Mesenchymal stem cell (in vitro differentiated cells and primary cell): ENCODE measurements around the gene KRT35.

Source experiments
- DNase-seq: peaks from one replicate; pipeline ENCODE4 v3.0.0-alpha.2; 2013
- H2AFZ ChIP-seq: one replicate; pipeline ENCODE4 v1.6.1; 2013; ENCODE audit warnings: low read depth, mild to moderate bottlenecking, control low read depth, inconsistent platforms, low read length, moderate library complexity
- H2AK5ac ChIP-seq: 2 replicates; pipeline ENCODE4 v1.6.1; 2013; ENCODE audit warnings: low read length, moderate library complexity, mild to moderate bottlenecking, inconsistent platforms; ENCODE audit not compliant: severe bottlenecking
- H2BK120ac ChIP-seq: one replicate; pipeline ENCODE4 v1.6.1; 2013; ENCODE audit warnings: low read depth, mild to moderate bottlenecking, inconsistent platforms, low read length, moderate library complexity
- H2BK12ac ChIP-seq, 2 experiments: one replicate each; pipeline ENCODE4 v1.6.1; 2013; ENCODE audit warnings: inconsistent platforms in 2 of 2, low read length in 2 of 2, mild to moderate bottlenecking in 2 of 2, moderate library complexity in 2 of 2, control low read depth in 1 of 2
- H2BK15ac ChIP-seq: one replicate; pipeline ENCODE4 v1.6.1; 2013; ENCODE audit warnings: mild to moderate bottlenecking, low read depth, inconsistent platforms; ENCODE audit not compliant: poor library complexity, severe bottlenecking
- H2BK5ac ChIP-seq: 2 replicates; pipeline ENCODE4 v1.6.1; 2013; ENCODE audit warnings: low read depth, mild to moderate bottlenecking, low read length, control low read depth, inconsistent platforms; ENCODE audit not compliant: poor library complexity, severe bottlenecking
- H3K14ac ChIP-seq, 2 experiments: one replicate each; pipeline ENCODE4 v1.6.1; 2013; ENCODE audit warnings: inconsistent platforms in 2 of 2, low read length in 2 of 2, control low read depth in 1 of 2, mild to moderate bottlenecking in 1 of 2, moderate library complexity in 1 of 2
- H3K18ac ChIP-seq, 2 experiments: one replicate each; pipeline ENCODE4 v1.6.1; 2013; ENCODE audit warnings: inconsistent platforms in 2 of 2, low read length in 2 of 2, control low read depth in 1 of 2, low read depth in 1 of 2, mild to moderate bottlenecking in 1 of 2
- H3K23ac ChIP-seq, 2 experiments: one replicate each; pipeline ENCODE4 v1.6.1; 2013; ENCODE audit warnings: inconsistent platforms in 2 of 2, low read length in 2 of 2, mild to moderate bottlenecking in 2 of 2, moderate library complexity in 2 of 2, control low read depth in 1 of 2
- H3K27ac ChIP-seq: 2 replicates; pipeline ENCODE4 v1.5.1; 2013; ENCODE audit warnings: mild to moderate bottlenecking, moderate library complexity, low read length, control low read depth, inconsistent platforms; ENCODE audit not compliant: poor library complexity, severe bottlenecking
- H3K27me3 ChIP-seq, 2 experiments: 2 replicates each; pipeline versions ENCODE4 v1.6.1 to v1.7.0; 2013; ENCODE audit warnings: low read length in 2 of 2, mild to moderate bottlenecking in 2 of 2, moderate library complexity in 2 of 2, control low read depth in 1 of 2, inconsistent platforms in 1 of 2; ENCODE audit not compliant: control insufficient read depth in 1 of 2, insufficient read depth in 1 of 2
- H3K36me3 ChIP-seq, 2 experiments: 2 replicates each; pipeline versions ENCODE4 v1.6.1 to v1.7.0; 2013; ENCODE audit warnings: low read length in 2 of 2, control low read depth in 1 of 2, inconsistent platforms in 1 of 2, low read depth in 1 of 2, mild to moderate bottlenecking in 1 of 2; ENCODE audit not compliant: insufficient read depth in 2 of 2, control insufficient read depth in 1 of 2
- H3K4ac ChIP-seq, 2 experiments: one replicate each; pipeline ENCODE4 v1.6.1; 2013; ENCODE audit warnings: inconsistent platforms in 2 of 2, low read length in 2 of 2, mild to moderate bottlenecking in 2 of 2, moderate library complexity in 2 of 2, control low read depth in 1 of 2, low read depth in 1 of 2
- H3K4me1 ChIP-seq: 2 replicates; pipeline ENCODE4 v1.6.1; 2013; ENCODE audit warnings: low read depth, low read length, control low read depth; ENCODE audit not compliant: control insufficient read depth, insufficient read depth
- H3K4me2 ChIP-seq: 2 replicates; pipeline ENCODE4 v1.6.1; 2013; ENCODE audit warnings: low read length, mild to moderate bottlenecking, inconsistent platforms; ENCODE audit not compliant: poor library complexity, severe bottlenecking
- H3K4me3 ChIP-seq, 2 experiments: 2 replicates each; pipeline versions ENCODE4 v1.5.1 to v1.7.0; 2013; ENCODE audit warnings: low read length in 2 of 2, mild to moderate bottlenecking in 2 of 2, control low read depth in 1 of 2, low read depth in 1 of 2; ENCODE audit not compliant: insufficient read depth in 1 of 2
- H3K79me1 ChIP-seq: replicated peaks from 2 replicates; pipeline ENCODE4 v1.6.1; 2013; ENCODE audit warnings: mild to moderate bottlenecking, control low read depth, low read length, inconsistent platforms; ENCODE audit not compliant: poor library complexity, severe bottlenecking
- H3K9ac ChIP-seq: 2 replicates; pipeline ENCODE4 v1.7.0; 2013; ENCODE audit warnings: mild to moderate bottlenecking, low read length, moderate library complexity
- H3K9me3 ChIP-seq: 2 replicates; pipeline ENCODE4 v1.7.0; 2013; ENCODE audit warnings: mild to moderate bottlenecking, low read length; ENCODE audit not compliant: control insufficient read depth
- H4K8ac ChIP-seq: one replicate; pipeline ENCODE4 v1.6.1; 2013; ENCODE audit warnings: inconsistent platforms, mild to moderate bottlenecking, low read length, moderate library complexity
- H4K91ac ChIP-seq: one replicate; pipeline ENCODE4 v1.6.1; 2013; ENCODE audit warnings: mild to moderate bottlenecking, low read length, inconsistent platforms
- WGBS: methylation state at CpG from one replicate; pipeline ENCODE4 v1.1.7; 2013; ENCODE audit warnings: mixed read lengths; 5-methylcytosine and 5-hydroxymethylcytosine counted together

KRT35 gene

GRCh38 chr17:41464682-41465081 lies 16.3 kb downstream of the KRT35 start:
- no peak overlapping the region for H3K27ac ChIP-seq
- no peak overlapping the region for H2AK5ac ChIP-seq
- H2AFZ ChIP-seq = no peak overlapping the region
- H3K4ac ChIP-seq = no peak overlapping the region
- H2BK5ac ChIP-seq = no peak overlapping the region
- no peak overlapping the region for H2BK120ac ChIP-seq
- H3K4me3 ChIP-seq = no peak overlapping the region
- H3K4me1 ChIP-seq = peaks cover 2% of the 10 kb centered on the region
- DNase-seq = peak; percentile 43
- WGBS = 38% methylated on average over 5 of the region's 6 CpGs
- H3K4me2 ChIP-seq = no peak overlapping the region
- no peak overlapping the region for H3K18ac ChIP-seq
- no peak overlapping the region for H3K14ac ChIP-seq
- no peaks in the 10 kb centered on the region for H3K36me3 ChIP-seq
- peaks cover 0 to 70% of the 10 kb centered on the region in 2 experiments for H3K27me3 ChIP-seq
- H3K9ac ChIP-seq = no peak overlapping the region
- no peak overlapping the region for H4K8ac ChIP-seq
- peaks cover 10% of the 10 kb centered on the region for H3K9me3 ChIP-seq
- H3K23ac ChIP-seq = no peak overlapping the region
- no peaks in the 10 kb centered on the region for H3K79me1 ChIP-seq
- H2BK12ac ChIP-seq = no peak overlapping the region
- no peak overlapping the region for H2BK15ac ChIP-seq
- no peak overlapping the region for H4K91ac ChIP-seq

GRCh38 chr17:41464173-41464572 lies 16.8 kb downstream of the KRT35 start:
- Histone ChIP-seq H3K9me3 (peaks cover 10% of the 10 kb centered on the region), H3K18ac (no peak overlapping the region), H2BK12ac (no peak overlapping the region), H3K4me1 (peaks cover 2% of the 10 kb centered on the region), H2BK120ac (no peak overlapping the region), H4K8ac (no peak overlapping the region), H2BK15ac (no peak overlapping the region), H3K36me3 (no peaks in the 10 kb centered on the region), H3K27me3 (peaks cover 0 to 75% of the 10 kb centered on the region in 2 experiments), H2AFZ (no peak overlapping the region), H3K4me2 (no peak overlapping the region), H3K79me1 (no peaks in the 10 kb centered on the region), H2BK5ac (no peak overlapping the region), H4K91ac (no peak overlapping the region), H2AK5ac (no peak overlapping the region), H3K9ac (no peak overlapping the region), H3K14ac (no peak overlapping the region), H3K4me3 (no peak overlapping the region), H3K27ac (no peak overlapping the region), H3K23ac (no peak overlapping the region), H3K4ac (no peak overlapping the region)
- no peak for DNase-seq
- 87% methylated on average over 11 of the region's 11 CpGs for WGBS

DNA sequence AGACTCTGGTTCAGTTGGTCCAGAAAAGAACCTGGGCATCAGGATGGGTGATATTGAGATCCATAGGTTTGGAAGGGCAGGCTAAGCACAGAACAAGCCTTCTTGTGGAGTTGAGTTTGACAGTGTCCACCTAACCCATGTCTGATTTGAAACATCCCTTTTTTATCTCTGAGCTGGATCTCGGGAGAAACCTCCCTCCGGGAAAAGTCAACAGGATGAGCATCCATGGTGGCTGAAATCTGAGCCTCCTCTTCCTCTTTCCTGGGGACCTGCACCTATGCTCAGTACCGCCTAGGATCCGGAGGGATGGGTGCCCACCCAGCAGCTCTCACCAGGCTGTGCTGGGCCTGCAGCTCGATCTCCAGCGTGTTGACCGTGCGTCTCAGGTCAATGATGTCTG lies 17.2 kb downstream of the KRT35 start:
- Histone ChIP-seq H3K18ac (no peak overlapping the region), H4K8ac (no peak overlapping the region), H3K36me3 (no peaks in the 10 kb centered on the region), H2BK15ac (no peak overlapping the region), H3K27ac (no peak overlapping the region), H3K23ac (no peak overlapping the region), H2BK5ac (no peak overlapping the region), H2AFZ (no peak overlapping the region), H3K4me1 (peaks cover 2% of the 10 kb centered on the region), H3K4ac (no peak overlapping the region), H3K4me2 (no peak overlapping the region), H3K27me3 (peaks cover 0 to 76% of the 10 kb centered on the region in 2 experiments), H3K14ac (no peak overlapping the region), H2BK120ac (no peak overlapping the region), H4K91ac (no peak overlapping the region), H3K9ac (no peak overlapping the region), H3K79me1 (no peaks in the 10 kb centered on the region), H2AK5ac (no peak overlapping the region), H3K4me3 (no peak overlapping the region), H3K9me3 (peaks cover 8% of the 10 kb centered on the region), H2BK12ac (no peak overlapping the region)
- WGBS = 98% methylated on average over 8 of the region's 8 CpGs
- no peak for DNase-seq

DNA sequence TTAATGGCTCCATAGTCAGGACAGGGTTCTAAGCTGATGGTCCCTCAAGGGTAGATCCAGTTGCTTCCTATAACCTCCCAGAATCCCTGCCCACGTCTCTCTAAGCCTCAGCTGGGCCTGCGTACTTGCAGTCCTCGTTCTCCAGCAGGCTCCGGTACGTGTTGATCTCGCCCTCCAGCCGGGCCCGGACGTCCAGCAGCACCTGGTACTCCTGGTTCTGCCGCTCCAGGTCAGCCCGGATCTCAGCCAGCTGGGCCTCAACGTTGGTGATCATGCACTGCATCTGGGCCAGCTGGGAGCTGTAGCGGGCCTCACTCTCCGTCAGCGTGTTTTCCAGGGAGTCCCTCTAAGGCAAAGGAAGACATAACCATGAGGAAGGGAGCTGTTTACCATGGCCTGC lies 18.2 kb downstream of the KRT35 start:
- Histone ChIP-seq H3K9me3 (no peaks in the 10 kb centered on the region), H2BK15ac (no peak overlapping the region), H3K36me3 (no peaks in the 10 kb centered on the region), H3K4me3 (no peak overlapping the region), H3K23ac (no peak overlapping the region), H2AFZ (no peak overlapping the region), H3K4me2 (no peak overlapping the region), H3K27me3 (peaks cover 0 to 81% of the 10 kb centered on the region in 2 experiments), H3K27ac (no peak overlapping the region), H3K9ac (no peak overlapping the region), H4K8ac (no peak overlapping the region), H2BK120ac (no peak overlapping the region), H4K91ac (no peak overlapping the region), H3K4me1 (peaks cover 2% of the 10 kb centered on the region), H3K4ac (no peak overlapping the region), H3K18ac (no peak overlapping the region), H3K14ac (no peak overlapping the region), H2BK5ac (no peak overlapping the region), H2AK5ac (no peak overlapping the region), H2BK12ac (no peak overlapping the region), H3K79me1 (no peaks in the 10 kb centered on the region)
- DNase-seq = no peak
- WGBS = 78% methylated on average over 15 of the region's 15 CpGs
